Activated CD4-positive, CD25-positive, alpha-beta regulatory T cell treated with anti-CD3 and anti-CD28 coated beads, Interleukin-2, amount 50 U/mL, for 16 hours (primary cell): ENCODE measurements around the gene RCBTB1.
A peak's percentile ranks its signal among the peaks of the same experiment; 100 is the strongest.

ENCODE experiments used
- DNase-seq: peaks from one replicate; pipeline ENCODE4 v3.0.0-alpha.2; 2020; ENCODE audit warnings: low read depth, low spot score

Gene RCBTB1

GRCh38 chr13:49516467-49516866 lies 68.9 kb downstream of the RCBTB1 start:
- DNase-seq, result no peak

GRCh38 chr13:49512578-49512977 lies 72.8 kb downstream of the RCBTB1 start:
- DNase-seq, result no peak

- DNase-seq, result no peak
These were observed 81.4 kb downstream of the RCBTB1 start for GRCh38 chr13:49503951-49504350.

- no peak for DNase-seq
These were observed 82.4 kb downstream of the RCBTB1 start for GRCh38 chr13:49502954-49503353.

- DNase-seq, result no peak
These were observed 85.3 kb downstream of the RCBTB1 start for GRCh38 chr13:49499889-49500660.

- no peak for DNase-seq
These were observed 87.2 kb downstream of the RCBTB1 start for GRCh38 chr13:49498206-49498605.

GRCh38 chr13:49497272-49497671 lies 88.1 kb downstream of the RCBTB1 start:
- no peak for DNase-seq

- peak; percentile 26 for DNase-seq
These were observed 88.5 kb downstream of the RCBTB1 start for GRCh38 chr13:49496837-49497236.

- DNase-seq, result peak; percentile 71
These were observed 89.3 kb downstream of the RCBTB1 start, which contains the start of gene PHF11 for GRCh38 chr13:49495783-49496762. TSS of gene PHF11 (plus strand) at chr13:49495953. CDS start at chr13:49496002, 49 bp downstream.

- DNase-seq, result no peak
These were observed 90.7 kb downstream of the RCBTB1 start for GRCh38 chr13:49494645-49495044.

- no peak for DNase-seq
These were observed 96.8 kb downstream of the RCBTB1 start for GRCh38 chr13:49488563-49488962.
